ENCODE results near the gene SLC23A3. TPM values are rescaled to one million over a fixed set of nuclear protein-coding genes. Genes with fewer than 3 reads are reported as not detected.
"Not testable (repeated sequence)": the region's sequence is repeated elsewhere in the genome, so short reads cannot be mapped to it uniquely, and the experiment has no call there.

The SLC23A3 gene
- polyA plus RNA-seq, 1 donor = 1.3 TPM

- DNase-seq (ENCODE audit: low read depth) = no peak
These were observed 35.3 kb upstream of the SLC23A3 start for GRCh38 chr2:219205165-219205538.

GRCh38 chr2:219204425-219205164 lies 34.8 kb upstream of the SLC23A3 start:
- DNase-seq (ENCODE audit: low read depth) = no peak

- not testable (repeated sequence) for DNase-seq (ENCODE audit: low read depth)
These were observed 31.5 kb upstream of the SLC23A3 start for GRCh38 chr2:219201331-219201730.

- not testable (repeated sequence) for DNase-seq (ENCODE audit: low read depth)
These were observed 30.9 kb upstream of the SLC23A3 start for GRCh38 chr2:219200502-219201326.

GRCh38 chr2:219199470-219200211 lies 29.8 kb upstream of the SLC23A3 start:
- no peak for DNase-seq (ENCODE audit: low read depth)

GRCh38 chr2:219198974-219199373 lies 29.1 kb upstream of the SLC23A3 start:
- DNase-seq (ENCODE audit: low read depth) = no peak

GRCh38 chr2:219197388-219197787 lies 27.6 kb upstream of the SLC23A3 start:
- DNase-seq (ENCODE audit: low read depth) = no peak

GRCh38 chr2:219186754-219187456 lies 17.1 kb upstream of the SLC23A3 start:
- no peak for DNase-seq (ENCODE audit: low read depth)

GRCh38 chr2:219184121-219184520 lies 14.3 kb upstream of the SLC23A3 start:
- DNase-seq (ENCODE audit: low read depth) = no peak

- no peak for DNase-seq (ENCODE audit: low read depth)
These were observed 13.4 kb upstream of the SLC23A3 start for GRCh38 chr2:219183151-219183772.

GRCh38 chr2:219182331-219183150 lies 12.7 kb upstream of the SLC23A3 start:
- no peak for DNase-seq (ENCODE audit: low read depth)

GRCh38 chr2:219181531-219181930 lies 11.7 kb upstream of the SLC23A3 start:
- no peak for DNase-seq (ENCODE audit: low read depth)

- no peak for DNase-seq (ENCODE audit: low read depth)
These were observed 11.1 kb upstream of the SLC23A3 start for GRCh38 chr2:219180961-219181360.

- no peak for DNase-seq (ENCODE audit: low read depth)
These were observed 10.0 kb upstream of the SLC23A3 start for GRCh38 chr2:219179601-219180465.

GRCh38 chr2:219178377-219179175 lies 8.7 kb upstream of the SLC23A3 start:
- DNase-seq (ENCODE audit: low read depth) = no peak

- peak; percentile 84 for DNase-seq (ENCODE audit: low read depth)
These were observed 7.9 kb upstream of the SLC23A3 start, which contains the start of gene RETREG2 for GRCh38 chr2:219177552-219178376. Gene RETREG2 (plus strand): TSS chr2:219178275. CDS start chr2:219178353, 78 bp downstream.

GRCh38 chr2:219176818-219177551 lies 7.2 kb upstream of the SLC23A3 start, which contains the start of gene CNPPD1:
Gene CNPPD1 (minus strand): TSS chr2:219176925. CDS start chr2:219176828, 97 bp downstream.
- DNase-seq (ENCODE audit: low read depth) = no peak

Measured in forelimb muscle (tissue), 1 donor.